Astrocyte (in vitro differentiated cells and primary cell): ENCODE measurements around the gene MTERF4. TPM values are rescaled to one million over a fixed set of nuclear protein-coding genes. Genes with fewer than 3 reads are reported as not detected.
"Not testable (repeated sequence)": the region's sequence is repeated elsewhere in the genome, so short reads cannot be mapped to it uniquely, and the experiment has no call there.

Experiments used
- DNase-seq: peaks from one replicate; pipeline ENCODE4 v3.0.0-alpha.2; 2010; ENCODE audit warnings: low read depth
- FAIRE-seq: peaks from 2 replicates; lab custom pipeline; 2011; peaks lifted over from hg19 to GRCh38; lab: Jason Lieb, UNC
- H2AFZ ChIP-seq: 2 replicates; pipeline ENCODE4 v1.6.0; 2012; ENCODE audit warnings: low read depth, low read length, inconsistent platforms
- H3K27ac ChIP-seq: 2 replicates; pipeline ENCODE4 v1.5.1; 2011; ENCODE audit warnings: low read depth, low read length, inconsistent platforms
- H3K27me3 ChIP-seq: 2 replicates; pipeline ENCODE4 v1.6.0; 2011; ENCODE audit warnings: low read length, inconsistent platforms; ENCODE audit not compliant: insufficient read depth
- H3K36me3 ChIP-seq: 2 replicates; pipeline ENCODE4 v1.5.1; 2011; ENCODE audit warnings: low read length, inconsistent platforms; ENCODE audit not compliant: insufficient read depth
- H3K4me1 ChIP-seq: 2 replicates; pipeline ENCODE4 v1.5.1; 2011; ENCODE audit warnings: low read length, inconsistent platforms; ENCODE audit not compliant: insufficient read depth
- H3K4me2 ChIP-seq: 2 replicates; pipeline ENCODE4 v1.6.0; 2012; ENCODE audit warnings: low read length, inconsistent platforms
- H3K4me3 ChIP-seq: 2 replicates; pipeline ENCODE4 v1.5.1; 2011; ENCODE audit warnings: low read depth, mild to moderate bottlenecking, low read length, inconsistent platforms; ENCODE audit not compliant: insufficient read depth
- H3K79me2 ChIP-seq: 2 replicates; pipeline ENCODE4 v1.6.0; 2012; ENCODE audit warnings: mild to moderate bottlenecking, low read length, inconsistent platforms; ENCODE audit not compliant: insufficient read depth
- H3K9ac ChIP-seq: 2 replicates; pipeline ENCODE4 v1.6.0; 2012; ENCODE audit warnings: mild to moderate bottlenecking, low read length, inconsistent platforms
- H3K9me3 ChIP-seq: 2 replicates; pipeline ENCODE4 v1.5.1; 2012; ENCODE audit warnings: low read depth, mild to moderate bottlenecking, low read length, inconsistent platforms; ENCODE audit not compliant: insufficient read depth
- H4K20me1 ChIP-seq: 2 replicates; pipeline ENCODE4 v1.6.0; 2012; ENCODE audit warnings: low read length, inconsistent platforms; ENCODE audit not compliant: insufficient read depth
- H3K27ac Mint-ChIP-seq: one replicate; pipeline ENCODE4 v1.8.0; 2021; ENCODE audit warnings: mild to moderate bottlenecking, mixed read lengths; ENCODE audit not compliant: unreplicated experiment
- H3K27me3 Mint-ChIP-seq: one replicate; pipeline ENCODE4 v1.8.0; 2021; ENCODE audit warnings: low read depth, mixed read lengths; ENCODE audit not compliant: unreplicated experiment
- H3K36me3 Mint-ChIP-seq: one replicate; pipeline ENCODE4 v1.8.0; 2021; ENCODE audit warnings: low read depth, mixed read lengths; ENCODE audit not compliant: unreplicated experiment
- H3K4me1 Mint-ChIP-seq: one replicate; pipeline ENCODE4 v1.8.0; 2021; ENCODE audit warnings: low read depth, mixed read lengths; ENCODE audit not compliant: unreplicated experiment
- H3K4me3 Mint-ChIP-seq: one replicate; pipeline ENCODE4 v1.8.0; 2021; ENCODE audit warnings: mild to moderate bottlenecking, moderate library complexity, mixed read lengths; ENCODE audit not compliant: unreplicated experiment
- H3K9me3 Mint-ChIP-seq: one replicate; pipeline ENCODE4 v1.8.0; 2021; ENCODE audit warnings: mild to moderate bottlenecking, mixed read lengths; ENCODE audit not compliant: unreplicated experiment
- CTCF ChIP-seq: IDR thresholded peaks from 2 replicates; pipeline ENCODE4 v1.5.1; 2011; ENCODE audit warnings: low read depth, mild to moderate bottlenecking, inconsistent platforms, low read length, moderate library complexity; ENCODE audit not compliant: insufficient read depth
- EZH2 ChIP-seq: IDR thresholded peaks from 2 replicates; pipeline ENCODE4 v1.6.1; 2012; ENCODE audit warnings: mild to moderate bottlenecking, low read length, inconsistent platforms; ENCODE audit not compliant: insufficient read depth
- total RNA-seq: library from RNA; stranded (reverse); gene quantifications from 2 replicates; pipeline ENCODE4 v1.2.1, GENCODE V29; 2021

Gene MTERF4
- total RNA-seq, 1 donor from 2014 or later, result 26.3 TPM

DNA sequence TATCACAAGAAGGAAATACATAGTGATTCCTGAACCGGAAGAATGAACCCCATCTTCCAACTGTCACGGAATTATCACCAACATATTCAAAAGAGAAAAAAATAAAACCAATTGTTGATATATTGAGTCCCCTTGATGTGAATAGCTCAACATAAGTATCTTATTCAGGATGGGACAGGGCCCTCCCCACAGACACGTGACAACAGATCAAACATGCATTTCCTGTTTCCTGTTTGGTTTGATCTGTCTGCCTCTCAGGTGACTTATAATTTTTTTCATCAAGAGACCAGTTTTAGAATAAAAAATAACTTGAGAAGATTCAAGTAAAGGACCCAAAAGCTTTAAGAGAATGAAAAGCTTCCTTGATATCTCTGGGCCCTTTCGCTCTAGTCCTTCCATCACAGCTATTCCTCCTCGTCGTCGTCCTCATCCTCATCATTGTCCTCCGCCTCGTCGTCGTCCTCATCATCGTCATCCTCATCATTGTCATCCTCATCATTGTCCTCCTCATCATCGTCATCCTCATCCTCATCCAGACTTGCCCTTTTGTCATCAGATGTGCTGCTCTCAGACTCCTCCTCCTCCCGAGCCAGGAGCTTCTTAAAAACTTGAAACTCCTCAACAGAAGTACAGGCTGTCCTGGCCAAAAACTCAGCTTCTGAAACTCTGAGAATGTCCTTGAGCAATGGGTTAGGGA, 6.3 kb downstream of the MTERF4 start:
- DNase-seq (no peak), FAIRE-seq (no peak)
- Mint-ChIP-seq H3K4me3 (no peak overlapping the region), H3K9me3 (peaks cover 2% of the 10 kb centered on the region), H3K27ac (no peak overlapping the region), H3K27me3 (no peaks in the 10 kb centered on the region), H3K36me3 (peaks cover 20% of the 10 kb centered on the region), H3K4me1 (no peaks in the 10 kb centered on the region)
- H3K4me2 ChIP-seq, result no peak overlapping the region
- no peak overlapping the region for H3K27ac ChIP-seq
- no peaks in the 10 kb centered on the region for H3K27me3 ChIP-seq
- H3K9ac ChIP-seq, result no peak overlapping the region
- H4K20me1 ChIP-seq, result peaks cover 54% of the 10 kb centered on the region
- TF ChIP-seq EZH2 (no peak), CTCF (no peak)
- H3K79me2 ChIP-seq, result peaks cover 33% of the 10 kb centered on the region
- H3K36me3 ChIP-seq, result peaks cover 16% of the 10 kb centered on the region
- no peaks in the 10 kb centered on the region for H3K9me3 ChIP-seq
- H2AFZ ChIP-seq, result no peak overlapping the region
- peaks cover under 1% of the 10 kb centered on the region for H3K4me1 ChIP-seq
- no peak overlapping the region for H3K4me3 ChIP-seq

GRCh38 chr2:241094924-241095420, 7.1 kb downstream of the MTERF4 start:
- no peak overlapping the region for H3K4me2 ChIP-seq
- H3K4me1 ChIP-seq, result no peaks in the 10 kb centered on the region
- peaks cover 25% of the 10 kb centered on the region for H3K79me2 ChIP-seq
- H3K4me3 ChIP-seq, result no peak overlapping the region
- no peak overlapping the region for H3K27ac ChIP-seq
- no peak overlapping the region for H3K9ac ChIP-seq
- H3K27me3 ChIP-seq, result no peaks in the 10 kb centered on the region
- H3K27me3 Mint-ChIP-seq, result no peaks in the 10 kb centered on the region
- no peak for TF ChIP-seq CTCF
- TF ChIP-seq EZH2, result no peak
- H3K36me3 Mint-ChIP-seq, result peaks cover 23% of the 10 kb centered on the region
- H2AFZ ChIP-seq, result no peak overlapping the region
- no peak for FAIRE-seq
- H3K27ac Mint-ChIP-seq, result no peak overlapping the region
- H3K9me3 Mint-ChIP-seq, result peaks cover 2% of the 10 kb centered on the region
- no peaks in the 10 kb centered on the region for H3K4me1 Mint-ChIP-seq
- H3K4me3 Mint-ChIP-seq, result no peak overlapping the region
- DNase-seq, result no peak
- peaks cover 18% of the 10 kb centered on the region for H3K36me3 ChIP-seq
- H3K9me3 ChIP-seq, result no peaks in the 10 kb centered on the region
- H4K20me1 ChIP-seq, result peaks cover 53% of the 10 kb centered on the region

- Histone ChIP-seq H3K9ac (no peak overlapping the region), H3K79me2 (peaks cover 17% of the 10 kb centered on the region), H3K36me3 (peaks cover 24% of the 10 kb centered on the region), H3K4me1 (no peaks in the 10 kb centered on the region), H3K4me2 (no peak overlapping the region), H3K27me3 (no peaks in the 10 kb centered on the region), H3K9me3 (no peaks in the 10 kb centered on the region), H3K27ac (no peak overlapping the region), H2AFZ (no peak overlapping the region), H4K20me1 (peaks cover 46% of the 10 kb centered on the region), H3K4me3 (no peak overlapping the region)
- H3K36me3 Mint-ChIP-seq, result peaks cover 28% of the 10 kb centered on the region
- FAIRE-seq, result no peak
- DNase-seq, result no peak
- H3K27ac Mint-ChIP-seq, result no peak overlapping the region
- TF ChIP-seq EZH2 (no peak), CTCF (no peak)
- H3K27me3 Mint-ChIP-seq, result no peaks in the 10 kb centered on the region
- no peak overlapping the region for H3K4me3 Mint-ChIP-seq
- H3K9me3 Mint-ChIP-seq, result peaks cover 2% of the 10 kb centered on the region
- no peaks in the 10 kb centered on the region for H3K4me1 Mint-ChIP-seq
Observed at GRCh38 chr2:241094172-241094571, 7.9 kb downstream of the MTERF4 start.

DNA sequence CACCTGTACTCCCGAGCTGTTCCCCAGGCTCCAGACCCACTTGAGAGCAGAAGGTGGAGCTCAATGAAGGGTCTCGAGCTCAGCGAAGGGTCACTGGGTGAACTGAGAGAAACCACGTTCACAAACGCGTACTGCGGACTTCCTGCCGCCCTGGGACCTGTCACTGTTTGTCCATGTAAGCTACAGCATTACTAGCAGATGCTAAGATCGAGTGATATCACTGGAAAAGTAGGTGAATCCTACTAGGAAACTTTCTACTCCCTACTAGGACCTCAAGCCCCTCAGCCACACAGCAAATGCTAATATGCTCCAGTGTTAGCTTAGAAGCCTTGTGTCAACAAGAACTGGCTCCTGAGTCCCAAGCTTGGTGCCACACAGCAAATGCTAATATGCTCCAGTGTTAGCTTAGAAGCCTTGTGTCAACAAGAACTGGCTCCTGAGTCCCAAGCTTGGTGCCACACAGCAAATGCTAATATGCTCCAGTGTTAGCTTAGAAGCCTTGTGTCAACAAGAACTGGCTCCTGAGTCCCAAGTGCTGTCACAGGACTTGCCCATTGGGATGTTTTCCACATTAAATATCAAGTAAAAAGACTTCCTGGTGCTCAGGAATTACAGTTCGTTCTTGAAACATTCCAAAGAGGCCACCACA, 8.8 kb downstream of the MTERF4 start:
- not testable (repeated sequence) for H3K79me2 ChIP-seq, H3K27me3 Mint-ChIP-seq, H3K9me3 Mint-ChIP-seq, H3K27ac ChIP-seq, H3K4me2 ChIP-seq, FAIRE-seq, H3K4me3 ChIP-seq, H3K9ac ChIP-seq, H3K4me1 ChIP-seq, DNase-seq, H3K27ac Mint-ChIP-seq, H3K27me3 ChIP-seq, H3K4me3 Mint-ChIP-seq, H3K4me1 Mint-ChIP-seq, H3K9me3 ChIP-seq, H2AFZ ChIP-seq
- Histone ChIP-seq H3K36me3 (peaks cover 24% of the 10 kb centered on the region), H4K20me1 (peaks cover 39% of the 10 kb centered on the region)
- peaks cover 30% of the 10 kb centered on the region for H3K36me3 Mint-ChIP-seq
